SU-DHL-6 (cell line): ENCODE data around the gene AQP9.
"Not testable (repeated sequence)": the region's sequence is repeated elsewhere in the genome, so short reads cannot be mapped to it uniquely, and the experiment has no call there.

Experiments used
- H2AFZ ChIP-seq: fragments of 200-600 bp; sonication (generic); 2 replicates; pipeline ENCODE4 v1.6.1; 2014; ENCODE audit warnings: low read depth, mild to moderate bottlenecking, moderate library complexity, mixed read lengths, antibody characterized with exemption, low read length; ENCODE audit not compliant: severe bottlenecking
- H3F3A ChIP-seq: fragments of 200-600 bp; shearing (Covaris generic); 2 replicates; pipeline ENCODE4 v1.6.0; 2016; ENCODE audit warnings: antibody characterized with exemption, mild to moderate bottlenecking; ENCODE audit not compliant: insufficient read depth
- H3K27ac ChIP-seq: fragments of 200-600 bp; sonication (generic); 2 replicates; pipeline ENCODE4 v1.5.1; 2016; ENCODE audit warnings: low read depth, mild to moderate bottlenecking, low read length, moderate library complexity, mixed read lengths
- H3K27me3 ChIP-seq: fragments of 200-600 bp; sonication (generic), shearing (Covaris generic); 2 replicates; pipeline ENCODE4 v1.6.0; 2014; ENCODE audit warnings: mild to moderate bottlenecking, low read length
- H3K36me3 ChIP-seq: fragments of 200-600 bp; sonication (generic); 2 replicates; pipeline ENCODE4 v1.6.1; 2014; ENCODE audit warnings: mild to moderate bottlenecking, low read length, mixed read lengths
- H3K4me2 ChIP-seq: fragments of 300-600, 200-600 bp; shearing (Covaris generic), sonication (generic); 2 replicates; pipeline ENCODE4 v1.6.0; 2014; ENCODE audit warnings: low read length, low read depth, mild to moderate bottlenecking; ENCODE audit not compliant: poor library complexity, severe bottlenecking
- H3K4me3 ChIP-seq: fragments of 200-600 bp; sonication (generic); 2 replicates; pipeline ENCODE4 v1.5.1; 2014; ENCODE audit warnings: antibody characterized with exemption, low read length, mild to moderate bottlenecking, mixed read lengths; ENCODE audit not compliant: insufficient read depth, poor library complexity, severe bottlenecking
- H3K79me2 ChIP-seq: fragments of 200-600 bp; sonication (generic); 2 replicates; pipeline ENCODE4 v1.6.1; 2014; ENCODE audit warnings: mild to moderate bottlenecking, low read length, moderate library complexity; ENCODE audit not compliant: insufficient read depth
- H3K9ac ChIP-seq: fragments of 200-600 bp; sonication (generic); 2 replicates; pipeline ENCODE4 v1.7.0; 2014; ENCODE audit warnings: mild to moderate bottlenecking, low read length
- H3K9me2 ChIP-seq: fragments of 200-600 bp; sonication (generic); replicated peaks from 2 replicates; pipeline ENCODE4 v1.6.1; 2014; ENCODE audit warnings: low read length; ENCODE audit not compliant: insufficient read depth
- H3K9me3 ChIP-seq: fragments of 200-600 bp; sonication (generic); 2 replicates; pipeline ENCODE4 v1.6.1; 2014; ENCODE audit warnings: low read length, mixed read lengths; ENCODE audit not compliant: insufficient read depth
- H4K20me1 ChIP-seq: fragments of 200-600 bp; sonication (generic); 2 replicates; pipeline ENCODE4 v1.6.1; 2014; ENCODE audit warnings: low read depth, mild to moderate bottlenecking, antibody characterized with exemption, low read length, moderate library complexity, mixed read lengths
- EZH2phosphoT487 ChIP-seq: fragments of 200-600 bp; sonication (generic), shearing (Covaris generic); conservative IDR thresholded peaks from 2 replicates; pipeline ENCODE4 v1.6.1; 2018; ENCODE audit warnings: mild to moderate bottlenecking, antibody characterized with exemption, low read length, moderate library complexity, mixed read lengths
- TF ChIP-seq, protein P1 (sequence below): fragments of 200-600 bp; sonication (generic); IDR thresholded peaks from one replicate; pipeline ENCODE4 v1.5.1; 2017; ENCODE audit warnings: antibody characterized with exemption, mild to moderate bottlenecking, low read length, moderate library complexity; ENCODE audit not compliant: insufficient read depth, poor library complexity, severe bottlenecking

The AQP9 gene

DNA sequence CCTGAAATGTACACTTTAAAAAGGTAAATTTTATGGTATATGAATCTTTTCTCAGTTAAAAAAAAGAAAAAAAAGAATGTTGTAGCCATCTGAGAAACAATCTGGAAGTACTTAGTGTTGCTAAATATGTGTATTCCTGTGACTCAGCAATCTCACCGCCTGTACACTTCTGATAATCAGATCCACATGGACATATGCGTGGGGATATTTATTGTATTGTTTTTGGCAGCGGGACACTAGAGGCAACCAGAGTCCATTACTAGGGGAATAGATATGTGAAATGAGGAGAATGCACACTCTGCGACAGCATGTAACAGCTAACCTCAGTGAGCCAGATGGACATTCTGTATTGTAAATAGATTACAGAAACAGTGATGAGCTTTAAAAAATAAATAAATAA, 65.4 kb downstream of the AQP9 start:
- Histone ChIP-seq H3F3A (no peaks in the 10 kb centered on the region), H3K79me2 (no peaks in the 10 kb centered on the region)

DNA sequence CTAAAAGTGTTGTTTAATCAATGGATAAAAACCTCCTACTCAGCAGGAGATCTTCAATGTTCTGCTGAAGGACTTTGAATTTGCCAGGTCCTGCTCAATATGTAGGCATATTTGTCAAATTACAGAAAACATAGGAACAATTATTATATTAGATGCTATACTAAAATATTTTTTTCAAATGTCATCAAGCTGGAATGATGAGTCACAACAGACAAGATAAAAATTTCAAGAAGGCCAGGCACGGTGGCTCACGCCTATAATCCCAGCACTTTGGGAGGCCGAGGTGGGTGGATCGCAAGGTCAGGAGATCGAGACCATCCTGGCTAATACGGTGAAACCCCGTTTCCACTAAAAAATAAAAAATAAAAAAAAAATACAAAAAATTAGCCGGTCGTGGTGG, 68.0 kb downstream of the AQP9 start:
- no peak overlapping the region for H3K9ac ChIP-seq
- no peak overlapping the region for H3K27ac ChIP-seq
- no peak overlapping the region for H3K4me2 ChIP-seq
- H3F3A ChIP-seq = no peaks in the 10 kb centered on the region
- H4K20me1 ChIP-seq = no peaks in the 10 kb centered on the region
- H3K79me2 ChIP-seq = no peaks in the 10 kb centered on the region
- H3K27me3 ChIP-seq = no peaks in the 10 kb centered on the region
- TF ChIP-seq EZH2phosphoT487 = no peak
- TF ChIP-seq, protein P1, sequence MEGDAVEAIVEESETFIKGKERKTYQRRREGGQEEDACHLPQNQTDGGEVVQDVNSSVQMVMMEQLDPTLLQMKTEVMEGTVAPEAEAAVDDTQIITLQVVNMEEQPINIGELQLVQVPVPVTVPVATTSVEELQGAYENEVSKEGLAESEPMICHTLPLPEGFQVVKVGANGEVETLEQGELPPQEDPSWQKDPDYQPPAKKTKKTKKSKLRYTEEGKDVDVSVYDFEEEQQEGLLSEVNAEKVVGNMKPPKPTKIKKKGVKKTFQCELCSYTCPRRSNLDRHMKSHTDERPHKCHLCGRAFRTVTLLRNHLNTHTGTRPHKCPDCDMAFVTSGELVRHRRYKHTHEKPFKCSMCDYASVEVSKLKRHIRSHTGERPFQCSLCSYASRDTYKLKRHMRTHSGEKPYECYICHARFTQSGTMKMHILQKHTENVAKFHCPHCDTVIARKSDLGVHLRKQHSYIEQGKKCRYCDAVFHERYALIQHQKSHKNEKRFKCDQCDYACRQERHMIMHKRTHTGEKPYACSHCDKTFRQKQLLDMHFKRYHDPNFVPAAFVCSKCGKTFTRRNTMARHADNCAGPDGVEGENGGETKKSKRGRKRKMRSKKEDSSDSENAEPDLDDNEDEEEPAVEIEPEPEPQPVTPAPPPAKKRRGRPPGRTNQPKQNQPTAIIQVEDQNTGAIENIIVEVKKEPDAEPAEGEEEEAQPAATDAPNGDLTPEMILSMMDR = no peak
- H3K9me3 ChIP-seq = no peaks in the 10 kb centered on the region
- no peaks in the 10 kb centered on the region for H3K9me2 ChIP-seq
- no peak overlapping the region for H2AFZ ChIP-seq
- H3K4me3 ChIP-seq = no peak overlapping the region
- no peaks in the 10 kb centered on the region for H3K36me3 ChIP-seq

More for the DNA sequence above, 65.4 kb downstream of the AQP9 start:
- no peak overlapping the region for H3K9ac ChIP-seq
- H3K9me2 ChIP-seq = no peaks in the 10 kb centered on the region
- no peaks in the 10 kb centered on the region for H3K27me3 ChIP-seq
- H3K4me2 ChIP-seq = no peak overlapping the region
- no peak overlapping the region for H3K4me3 ChIP-seq
- TF ChIP-seq EZH2phosphoT487 = no peak
- TF ChIP-seq, protein P1 = no peak
- H2AFZ ChIP-seq = no peak overlapping the region
- no peaks in the 10 kb centered on the region for H4K20me1 ChIP-seq
- no peaks in the 10 kb centered on the region for H3K9me3 ChIP-seq
- H3K27ac ChIP-seq = no peak overlapping the region
- no peaks in the 10 kb centered on the region for H3K36me3 ChIP-seq

DNA sequence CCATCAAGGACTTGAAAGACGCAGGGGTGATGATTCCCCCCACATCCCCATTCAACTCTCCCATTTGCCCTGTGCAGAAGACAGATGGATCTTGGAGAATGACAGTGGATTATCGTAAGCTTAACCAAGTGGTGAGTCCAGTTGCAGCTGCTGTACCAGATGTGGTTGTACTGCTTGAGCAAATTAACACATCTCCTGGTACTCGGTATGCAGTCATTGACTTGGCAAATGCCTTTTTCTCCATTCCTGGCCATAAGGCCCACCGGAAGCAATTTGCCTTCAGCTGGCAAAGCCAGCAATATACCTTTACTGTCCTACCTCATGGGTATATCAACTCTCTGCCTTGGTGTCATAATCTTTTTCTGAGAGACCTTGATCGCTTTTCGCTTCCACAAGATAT, 70.0 kb downstream of the AQP9 start:
- H3K9me2 ChIP-seq, H3K9me3 ChIP-seq, H3K36me3 ChIP-seq, H3K4me2 ChIP-seq, H3F3A ChIP-seq, H2AFZ ChIP-seq, H3K4me3 ChIP-seq, H3K9ac ChIP-seq, H3K79me2 ChIP-seq, H3K27me3 ChIP-seq, H4K20me1 ChIP-seq, H3K27ac ChIP-seq: not testable (repeated sequence)

DNA sequence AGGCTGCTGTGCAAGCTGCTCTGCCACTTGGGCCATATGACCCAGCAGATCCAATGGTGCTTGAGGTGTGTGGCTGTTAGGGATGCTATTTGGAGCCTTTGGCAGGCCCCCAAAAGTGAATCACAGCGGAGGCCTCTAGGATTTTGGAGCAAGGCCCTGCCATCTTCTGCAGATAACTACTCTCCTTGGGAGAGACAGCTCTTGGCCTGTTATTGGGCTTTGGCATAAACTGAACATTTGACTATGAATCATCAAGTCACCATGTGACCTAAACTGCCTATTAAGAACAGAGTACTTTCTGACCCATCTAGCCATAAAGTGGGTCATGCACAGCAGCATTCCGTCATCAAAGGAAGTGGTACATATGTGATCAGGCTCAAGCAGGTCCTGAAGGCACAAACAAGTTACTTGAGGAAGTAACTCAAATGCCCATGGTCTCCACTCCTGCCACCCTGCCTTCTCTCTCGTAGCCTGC, 70.9 kb downstream of the AQP9 start:
- not testable (repeated sequence) for H3F3A ChIP-seq, H3K4me2 ChIP-seq, H3K79me2 ChIP-seq, H3K36me3 ChIP-seq, H4K20me1 ChIP-seq, H3K9ac ChIP-seq, H2AFZ ChIP-seq, H3K4me3 ChIP-seq, H3K27ac ChIP-seq, H3K9me2 ChIP-seq, H3K9me3 ChIP-seq, H3K27me3 ChIP-seq

DNA sequence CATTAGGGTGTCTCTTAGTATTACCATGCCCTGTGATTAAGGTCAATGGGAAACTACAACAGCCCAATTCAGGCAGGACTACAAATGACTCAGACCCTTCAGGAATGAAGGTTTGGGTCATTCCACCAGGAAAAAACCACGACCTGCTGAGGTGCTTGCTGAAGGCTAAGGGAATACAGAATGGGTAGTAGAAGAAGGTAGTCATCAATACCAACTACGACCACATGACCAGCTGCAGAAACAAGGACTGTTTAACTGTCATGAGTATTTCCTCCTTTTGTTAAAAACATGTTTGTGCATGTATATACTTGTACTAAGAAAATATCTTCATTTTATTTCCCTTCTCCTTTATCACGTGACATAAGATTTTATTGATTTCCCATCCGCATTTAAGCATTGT, 71.8 kb downstream of the AQP9 start:
- H3F3A ChIP-seq, H3K9me3 ChIP-seq, H3K4me2 ChIP-seq, H3K36me3 ChIP-seq, H3K27me3 ChIP-seq, H4K20me1 ChIP-seq, H3K79me2 ChIP-seq, H3K9me2 ChIP-seq, H3K4me3 ChIP-seq, H2AFZ ChIP-seq, H3K27ac ChIP-seq, H3K9ac ChIP-seq: not testable (repeated sequence)
